GM18520 (cell line): ENCODE data around the gene SIX3.

ENCODE experiments used
- ATAC-seq: cut with Tn5 transposase; IDR thresholded peaks from one replicate; pipeline ENCODE4 v1.9.1; 2021; ENCODE audit not compliant: unreplicated experiment

Gene SIX3

DNA sequence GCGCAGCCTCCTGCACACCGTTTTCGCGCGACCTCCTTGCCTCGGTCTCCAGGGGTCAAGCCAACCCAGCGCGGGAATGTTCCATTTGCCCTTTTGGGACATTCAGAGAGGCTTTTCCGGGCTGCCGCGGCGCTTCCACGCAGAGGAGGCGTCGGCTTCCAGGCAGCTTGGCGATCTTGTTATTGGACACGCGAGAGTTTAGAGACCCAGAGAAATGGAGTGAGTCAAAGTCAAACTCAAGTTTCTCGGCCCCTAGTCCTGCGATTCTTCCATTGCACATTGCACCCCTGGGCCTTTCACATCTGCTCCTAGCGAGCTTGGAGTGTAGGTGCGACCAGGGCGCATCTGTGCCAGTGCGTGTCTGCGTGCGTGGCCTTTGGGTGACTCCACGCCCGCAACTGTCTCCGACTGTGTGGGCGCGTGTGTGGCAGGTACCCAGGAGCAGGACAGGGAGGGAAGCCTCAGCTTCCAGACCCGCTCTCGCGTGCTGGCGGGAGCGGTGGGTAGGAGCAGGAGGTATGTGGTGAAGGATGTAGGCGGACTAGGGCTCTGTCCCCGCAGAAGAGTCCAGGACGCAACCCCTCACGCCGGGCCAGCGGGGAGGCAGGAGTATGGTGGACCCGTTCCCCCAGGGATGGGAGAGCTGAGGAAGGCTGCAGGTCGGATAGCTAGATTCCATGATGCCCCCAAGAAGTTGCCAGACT lies 13.5 kb downstream of the SIX3 start:
- no peak for ATAC-seq

DNA sequence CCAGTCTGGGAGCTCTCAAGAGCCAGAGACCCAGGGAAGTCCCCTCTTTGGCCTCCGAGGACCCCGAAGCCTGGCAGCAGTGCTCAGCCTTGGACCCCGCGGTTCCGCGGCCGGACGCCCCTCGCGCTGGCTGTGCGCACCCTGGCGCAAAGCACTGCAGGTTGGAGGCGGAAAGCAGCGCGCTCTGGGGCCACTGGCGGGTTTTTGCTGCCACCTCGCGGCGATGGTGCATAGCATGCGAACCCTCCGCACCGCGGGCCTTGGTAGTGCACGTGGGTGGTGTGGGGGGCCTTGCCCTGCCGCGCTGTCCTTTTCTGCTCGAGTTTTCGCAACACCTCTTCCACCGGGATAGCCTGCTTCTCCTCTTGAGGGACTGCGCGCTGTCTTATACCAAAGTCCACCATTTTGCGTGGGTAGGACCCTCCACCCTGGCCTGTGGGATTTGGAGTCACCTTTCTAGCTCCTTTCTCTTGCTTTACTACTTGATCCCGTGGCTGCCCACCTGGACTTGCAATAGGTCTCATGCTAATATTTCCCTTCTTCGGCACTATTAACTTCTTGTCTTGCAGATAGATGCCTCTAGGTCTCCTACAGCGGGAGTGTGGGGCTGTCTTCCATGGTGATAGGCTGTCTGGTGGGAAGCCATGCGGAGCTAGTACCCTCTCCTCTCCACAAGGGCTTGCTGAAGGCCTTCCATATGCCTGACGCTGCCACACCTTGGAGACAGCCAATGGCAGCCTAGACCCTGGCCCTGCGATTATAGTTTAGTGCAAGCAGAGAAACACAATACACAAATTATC lies 14.3 kb downstream of the SIX3 start:
- peak; percentile 48 for ATAC-seq

DNA sequence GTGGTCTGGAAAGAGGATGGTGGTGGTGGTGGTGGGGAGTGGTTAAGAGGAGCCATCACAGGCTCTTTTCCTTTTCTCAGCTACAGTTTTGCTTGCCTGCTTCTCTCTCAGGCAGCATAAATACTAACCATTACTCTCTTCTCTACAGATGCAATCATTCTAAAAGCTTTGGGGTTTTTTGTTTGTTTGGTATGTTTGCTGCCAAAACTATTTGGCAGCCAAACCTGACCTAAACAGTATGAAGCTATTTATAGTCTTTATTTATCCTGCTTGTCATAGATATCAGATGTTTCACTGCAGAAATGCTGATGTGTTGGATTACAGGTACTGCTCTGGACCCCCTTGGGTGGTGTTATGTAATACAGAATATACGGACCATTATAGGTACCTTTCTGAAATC lies 15.3 kb downstream of the SIX3 start:
- no peak for ATAC-seq

DNA sequence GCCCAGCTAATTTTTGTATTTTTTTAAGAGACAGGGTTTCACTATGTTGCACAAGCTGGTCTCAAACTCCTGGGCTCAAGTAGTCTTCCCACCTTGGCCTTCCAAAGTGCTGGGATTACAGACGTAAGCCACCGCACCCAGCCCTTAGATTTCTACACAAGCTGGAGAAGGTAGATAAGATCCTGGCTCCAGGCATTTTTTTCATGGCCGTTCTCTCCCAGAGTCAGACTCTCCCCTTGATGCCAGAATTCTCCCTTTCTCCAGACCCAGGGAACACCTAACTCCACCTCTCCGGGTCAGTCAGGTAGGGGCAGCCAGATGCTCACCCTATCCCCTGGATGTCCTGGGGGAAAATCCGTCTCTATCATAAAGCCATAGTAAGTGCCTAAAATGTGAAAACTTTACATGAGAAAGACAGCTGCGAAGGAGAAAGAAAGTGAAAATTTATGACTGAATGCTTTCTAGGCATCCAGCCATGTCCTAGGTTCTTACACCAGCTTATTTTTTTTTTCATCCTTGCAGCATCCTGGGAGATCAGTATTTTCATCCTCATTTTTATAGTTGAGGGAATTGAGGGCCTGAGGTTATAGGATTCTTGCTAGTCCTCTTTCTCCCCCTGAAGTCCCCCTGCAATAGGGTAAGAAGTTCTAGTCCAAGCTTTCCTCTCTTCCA lies 16.3 kb downstream of the SIX3 start:
- ATAC-seq, result no peak

DNA sequence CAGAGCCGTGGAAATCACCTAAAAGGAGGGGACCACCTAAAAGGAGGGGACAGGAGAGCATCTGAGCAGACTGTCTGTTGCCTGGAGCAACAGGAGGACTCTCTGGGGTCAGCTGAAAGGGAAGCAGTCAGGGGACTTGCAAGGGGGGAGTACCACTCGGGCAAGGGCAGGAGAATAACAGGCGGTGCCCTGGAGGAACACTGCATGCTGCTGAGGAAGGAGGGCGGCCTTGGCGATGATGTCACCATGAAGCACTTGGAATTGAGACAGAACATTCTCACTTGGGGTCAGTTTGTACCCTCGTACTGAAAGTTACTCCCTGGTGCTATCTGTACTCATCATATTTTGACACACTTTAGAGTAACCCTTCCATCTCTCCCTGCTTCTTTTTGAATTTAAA lies 18.4 kb downstream of the SIX3 start:
- no peak for ATAC-seq

DNA sequence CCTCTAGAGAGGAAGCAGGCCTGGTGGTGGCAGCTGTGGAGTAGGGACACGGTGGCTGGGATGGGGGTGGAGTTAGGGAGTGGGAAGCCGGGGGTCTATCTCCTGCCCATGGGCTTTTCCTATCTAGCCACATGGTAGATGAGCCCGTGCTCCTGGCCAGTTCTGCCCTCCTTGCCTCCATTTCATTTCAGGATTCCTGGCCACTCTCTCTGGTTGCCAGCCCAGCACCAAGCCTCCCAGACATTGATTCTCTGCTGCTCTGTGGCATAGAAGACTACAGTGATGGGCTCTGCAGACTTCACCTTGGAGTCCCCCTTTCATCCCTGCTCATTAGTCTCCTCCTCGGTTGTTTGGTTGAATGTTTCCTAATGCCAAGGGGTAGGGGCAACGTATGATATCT lies 19.4 kb downstream of the SIX3 start:
- no peak for ATAC-seq

DNA sequence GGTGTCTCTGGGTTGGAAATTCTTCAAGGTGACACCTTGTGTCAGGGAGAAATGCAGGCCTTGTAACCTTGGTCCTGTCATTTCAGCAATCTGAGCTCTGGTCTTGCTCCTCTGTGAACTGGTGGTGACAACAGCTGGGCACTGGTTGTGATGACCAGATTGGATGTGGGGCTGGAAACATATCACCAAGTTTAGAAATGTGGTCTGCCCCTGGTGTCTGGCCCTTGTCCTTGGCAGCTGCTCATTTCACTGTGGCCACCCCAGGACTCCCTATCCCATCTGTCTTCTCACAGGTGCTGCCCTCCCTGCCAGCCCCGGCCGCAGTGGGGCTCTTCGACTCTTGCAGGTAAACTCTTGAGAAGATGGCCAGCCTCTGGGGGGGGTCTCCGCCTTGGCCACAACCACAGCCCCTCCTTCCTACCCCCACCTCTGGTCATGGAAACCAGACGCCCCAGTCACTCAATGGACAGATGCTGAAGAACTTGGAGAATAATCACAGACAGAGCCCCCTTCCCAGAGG lies 20.7 kb downstream of the SIX3 start:
- ATAC-seq, result no peak

DNA sequence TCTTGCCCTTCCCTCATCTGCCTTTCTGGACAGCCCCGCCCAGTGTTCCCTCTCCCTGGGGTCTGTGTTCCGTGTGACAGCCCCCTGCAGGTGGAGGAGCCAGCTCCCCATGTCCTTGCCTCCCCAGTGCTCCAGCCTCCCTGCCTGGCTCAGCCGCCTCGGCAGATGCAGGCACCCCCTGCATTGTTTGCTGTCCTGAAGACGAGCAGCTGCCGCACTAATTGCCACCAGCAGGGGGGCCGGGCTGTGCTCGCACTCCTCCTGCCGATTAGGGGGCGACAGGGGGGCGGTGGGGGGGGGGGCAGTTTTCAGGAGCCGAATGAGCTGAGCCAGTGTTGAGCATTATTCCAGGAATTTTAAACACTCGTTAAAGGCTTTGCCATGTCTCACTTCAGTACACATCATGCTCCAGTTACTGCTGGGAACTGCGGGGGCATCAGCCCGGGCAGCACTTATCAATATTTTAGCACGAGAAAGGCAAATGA lies 23.3 kb downstream of the SIX3 start:
- no peak for ATAC-seq

DNA sequence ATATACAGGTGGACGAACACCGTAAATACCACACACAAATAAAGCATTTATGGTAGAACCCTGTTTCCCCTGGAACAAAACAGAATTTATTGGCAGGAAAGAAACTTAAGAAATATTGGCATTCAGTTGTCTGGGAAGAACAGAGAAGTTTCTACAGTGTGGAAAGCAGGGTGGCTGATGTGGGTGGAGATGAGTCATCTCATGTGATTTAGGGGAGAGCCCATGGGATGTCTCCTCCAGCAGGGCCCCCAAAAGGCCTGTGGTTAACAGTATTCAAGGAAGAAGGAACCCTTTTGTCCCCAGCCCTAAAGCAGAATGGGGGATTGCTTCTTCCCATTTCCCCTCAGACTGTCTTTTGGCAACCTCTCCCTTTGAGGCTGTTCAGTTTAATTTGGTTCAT lies 24.2 kb downstream of the SIX3 start:
- no peak for ATAC-seq

DNA sequence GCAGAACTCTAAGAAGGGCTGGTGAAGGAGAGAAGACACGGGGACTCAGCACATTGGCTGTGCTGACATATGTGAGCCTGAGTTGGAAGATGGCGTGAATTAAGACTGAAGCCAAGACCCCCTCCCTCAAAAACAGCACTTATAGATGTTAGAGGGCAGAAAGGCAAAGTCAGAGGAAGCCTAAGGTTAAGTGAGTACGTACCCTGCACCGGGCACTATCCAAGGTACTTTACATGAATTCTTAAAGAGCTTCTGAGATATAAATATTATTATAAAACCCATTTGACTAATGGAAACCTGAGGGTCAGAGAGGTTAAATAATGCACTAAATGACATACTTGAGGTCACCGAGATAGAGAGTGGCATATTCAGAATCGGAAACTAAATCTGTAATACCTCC lies 25.6 kb downstream of the SIX3 start:
- no peak for ATAC-seq

DNA sequence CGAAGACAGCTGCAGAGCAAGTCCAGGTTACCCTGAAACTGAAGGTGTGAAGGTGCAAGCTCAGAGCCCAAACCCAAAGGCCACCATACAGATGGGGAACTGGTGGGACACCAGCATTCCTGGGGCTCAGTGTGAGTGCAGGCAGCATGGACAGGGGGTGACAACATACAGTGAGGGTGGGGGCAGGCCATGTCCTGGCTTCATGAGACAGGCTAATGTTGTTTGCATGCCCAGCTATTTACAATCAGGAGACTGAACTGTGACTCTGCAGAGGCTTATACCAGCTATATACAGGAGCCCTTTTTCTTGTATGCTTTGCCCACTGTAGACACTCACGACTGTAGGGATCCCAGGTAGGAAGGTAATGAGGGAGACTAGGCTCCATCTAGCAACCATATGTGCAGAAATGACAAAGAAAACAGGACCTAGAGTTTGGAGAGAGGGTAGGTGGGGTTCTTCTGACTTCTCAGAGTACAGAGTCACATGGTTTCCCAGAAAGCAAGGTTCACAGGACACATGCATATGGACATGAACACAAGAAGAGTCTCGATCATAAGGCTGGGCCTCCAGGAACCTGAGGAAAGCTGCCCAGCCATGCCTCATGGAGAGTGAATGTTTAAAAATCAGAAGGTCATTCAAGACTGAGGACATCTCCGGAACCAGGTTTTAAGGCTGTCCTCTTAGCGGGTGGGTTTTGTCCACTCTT lies 26.4 kb downstream of the SIX3 start:
- ATAC-seq, result no peak

DNA sequence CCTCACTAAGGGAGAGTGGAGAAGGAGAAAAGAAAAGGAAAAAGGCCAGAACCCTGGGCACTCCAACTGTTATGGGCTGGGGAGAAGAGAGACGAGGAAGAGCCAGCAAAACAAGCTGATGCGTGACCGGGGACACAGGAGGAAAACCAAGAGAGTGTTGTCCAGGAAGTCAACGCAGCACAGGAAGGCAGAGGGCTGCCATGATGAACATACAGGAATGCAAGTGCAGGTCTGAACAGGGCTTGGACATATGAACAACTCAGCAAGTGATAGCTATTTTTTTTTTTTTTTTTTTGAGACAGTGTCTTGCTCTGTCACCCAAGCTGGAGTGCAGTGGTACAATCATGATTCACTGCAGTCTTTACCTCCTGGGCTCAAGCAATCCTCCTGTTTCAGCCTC lies 28.4 kb downstream of the SIX3 start:
- no peak for ATAC-seq

DNA sequence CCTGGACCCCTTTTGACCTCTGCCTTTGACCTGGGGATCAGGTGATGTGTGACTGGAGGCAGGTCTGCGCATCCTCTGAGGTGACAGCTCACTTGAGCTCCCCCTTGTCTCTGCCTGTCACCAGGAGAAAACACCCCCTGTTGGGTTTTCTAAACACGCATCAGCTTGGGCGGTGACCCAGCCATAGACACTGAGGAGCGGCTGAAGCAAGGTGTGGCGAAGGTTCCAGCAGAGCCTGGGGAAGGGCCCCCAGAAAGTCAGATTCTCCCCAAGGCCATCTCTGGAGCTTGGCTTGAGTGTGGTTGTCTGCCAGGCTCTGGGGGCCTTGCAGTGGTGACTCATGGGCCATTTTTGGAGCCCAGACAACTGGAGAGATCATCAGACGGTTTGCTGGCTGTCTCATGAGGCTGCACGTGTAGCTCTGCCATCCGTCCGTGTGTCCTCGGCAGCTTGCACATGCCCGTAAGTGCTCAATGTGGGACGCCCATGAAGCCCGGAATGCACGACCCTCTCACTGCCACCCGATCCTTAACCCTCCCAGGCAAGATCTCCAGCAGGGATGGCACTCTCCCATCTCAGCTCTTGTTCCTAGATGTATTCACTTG lies 29.4 kb downstream of the SIX3 start:
- no peak for ATAC-seq

DNA sequence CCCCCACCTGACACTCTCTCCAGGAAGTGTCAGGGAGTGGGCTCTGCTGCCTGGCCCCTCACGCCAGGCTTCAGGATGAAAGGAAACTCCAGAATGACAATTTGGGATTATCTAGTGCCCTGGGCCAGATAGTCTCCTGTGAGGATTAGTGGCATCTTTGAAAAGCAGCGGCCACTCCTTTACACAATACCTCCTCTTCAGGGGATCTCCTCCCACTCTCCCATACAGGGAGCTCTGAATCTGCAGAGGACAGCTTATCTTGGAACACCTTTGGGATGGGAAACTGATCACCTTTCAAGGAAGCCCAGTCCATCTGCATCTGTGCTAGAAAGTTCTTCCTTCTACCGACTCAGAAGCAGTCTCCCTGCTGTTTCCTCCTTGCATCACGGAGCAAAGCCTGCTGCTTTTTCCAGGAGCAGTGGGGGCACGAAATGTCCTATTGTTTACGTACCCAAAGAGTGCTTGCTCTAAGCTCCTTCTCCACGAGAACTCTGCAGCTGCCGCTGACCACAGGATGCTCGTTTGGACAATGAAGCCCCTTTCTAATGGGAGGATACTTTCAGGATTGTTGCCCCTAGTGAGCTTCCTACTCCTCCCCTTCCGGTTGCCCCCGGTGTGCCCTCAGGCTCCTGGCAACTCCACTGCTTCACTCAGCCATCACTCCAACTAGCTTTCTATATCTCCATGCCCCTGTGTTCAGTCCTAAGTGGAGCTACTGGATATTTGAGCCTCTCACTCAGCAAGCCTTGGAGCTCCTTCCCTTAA lies 31.5 kb downstream of the SIX3 start:
- no peak for ATAC-seq

DNA sequence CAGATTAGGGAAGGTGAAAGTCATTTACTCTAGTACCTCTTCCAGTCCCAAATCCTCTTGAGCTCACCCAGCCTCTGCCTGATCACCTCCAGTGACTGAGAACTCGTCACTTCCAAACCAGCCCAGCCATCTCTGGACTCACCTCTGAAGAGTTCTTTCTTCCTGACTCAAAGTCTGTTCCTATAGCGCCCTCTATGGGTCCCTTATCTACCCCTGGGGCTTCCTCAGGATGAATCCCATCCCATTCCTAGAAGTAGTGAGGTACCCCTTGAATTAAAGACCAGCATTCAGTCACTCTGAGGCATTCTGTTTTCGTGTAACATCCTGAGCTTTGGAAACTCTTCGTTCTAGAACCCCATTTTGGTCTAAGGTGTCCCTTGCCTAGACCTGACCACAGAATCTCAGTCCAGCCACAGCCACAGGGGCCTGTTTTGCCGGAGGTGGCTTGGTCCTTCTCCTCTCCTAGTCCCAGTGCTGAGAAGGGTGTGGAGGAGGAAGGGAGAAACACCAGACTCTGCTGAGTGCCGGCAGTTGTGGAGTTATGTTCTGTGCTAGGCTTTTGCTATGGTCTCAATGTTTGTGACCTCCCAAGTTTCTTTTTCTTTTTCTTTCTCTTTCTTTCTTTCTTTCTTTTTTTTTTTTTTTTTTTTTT lies 32.7 kb downstream of the SIX3 start:
- ATAC-seq, result no peak

DNA sequence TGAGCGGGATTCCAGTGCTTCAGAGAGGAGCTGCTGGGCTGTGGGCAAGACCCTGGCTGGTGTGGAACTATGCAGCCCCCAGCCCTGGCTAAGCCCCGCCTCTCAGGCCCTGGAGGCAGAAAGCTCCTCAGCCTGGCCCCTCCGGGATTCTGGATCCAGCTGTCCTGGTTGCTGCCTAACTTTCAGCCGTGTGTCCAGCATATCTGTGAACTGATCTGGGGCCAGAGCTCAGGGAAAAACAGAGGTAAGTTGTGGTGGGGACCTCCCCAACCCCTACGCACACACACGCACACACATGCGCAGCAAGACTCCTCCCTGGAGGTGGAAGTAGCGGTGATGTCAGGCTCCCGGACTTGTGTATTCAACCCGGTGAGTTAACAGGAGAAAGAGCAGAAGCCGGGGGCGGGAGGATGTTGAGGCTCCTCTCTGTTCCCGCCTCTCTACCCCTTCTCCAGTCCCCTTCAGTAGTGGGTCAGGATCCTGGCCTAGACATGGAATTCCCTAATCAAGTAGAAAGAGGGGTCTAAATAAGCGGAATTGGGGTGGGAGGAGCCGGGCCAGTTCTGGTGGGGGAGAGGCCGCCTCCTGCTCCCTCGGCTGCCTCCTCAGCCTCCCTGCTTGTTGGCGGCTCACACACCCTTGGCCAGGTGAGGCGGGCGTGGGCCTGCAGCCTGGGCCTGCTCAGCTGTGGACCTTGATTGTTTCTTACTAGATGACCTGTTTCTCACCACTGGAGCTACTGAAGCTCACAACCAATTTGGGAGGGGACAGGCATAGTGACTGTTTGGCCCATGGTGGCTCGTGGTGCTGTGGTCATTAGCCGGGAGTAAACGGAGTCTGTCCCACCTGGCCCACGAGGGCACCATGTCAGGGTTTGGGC lies 34.3 kb downstream of the SIX3 start:
- ATAC-seq, result no peak

DNA sequence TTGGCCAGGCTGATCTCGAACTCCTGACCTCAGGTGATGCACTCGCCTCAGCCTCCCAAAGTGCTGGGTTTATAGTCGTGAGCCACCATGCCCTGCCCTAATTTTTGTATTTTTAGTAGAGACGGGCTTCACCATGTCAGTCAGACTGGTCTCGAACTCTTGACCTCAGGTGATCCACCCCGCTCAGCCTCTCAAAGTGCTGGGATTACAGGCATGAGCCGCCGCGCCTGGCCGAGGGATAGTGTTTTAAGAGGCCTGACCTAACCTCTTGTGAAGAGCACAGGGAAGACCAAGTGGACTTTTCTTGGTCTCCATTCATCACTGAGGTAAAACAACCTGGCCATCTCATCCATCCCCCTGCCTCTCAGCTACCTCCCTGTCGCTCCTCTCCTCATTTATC lies 38.1 kb downstream of the SIX3 start:
- no peak for ATAC-seq
